KMS-11 (cell line): ENCODE data around the gene PPP1R15B.

Source experiments
- H2AFZ ChIP-seq: fragments of 200-600 bp; sonication (generic); 2 replicates; pipeline ENCODE4 v1.6.1; 2016; ENCODE audit warnings: antibody characterized with exemption, mixed run types, low read depth
- H3K27ac ChIP-seq: fragments of 200-600 bp; sonication (generic); 2 replicates; pipeline ENCODE4 v1.6.1; 2016; ENCODE audit warnings: mild to moderate bottlenecking, mixed run types
- H3K27me3 ChIP-seq: fragments of 200-600 bp; sonication (generic); 2 replicates; pipeline ENCODE4 v1.6.1; 2017; ENCODE audit warnings: mild to moderate bottlenecking, low read depth, mixed run types, moderate library complexity; ENCODE audit not compliant: insufficient read depth
- H3K36me3 ChIP-seq: fragments of 200-600 bp; sonication (generic); 2 replicates; pipeline ENCODE4 v1.6.1; 2017; ENCODE audit warnings: mild to moderate bottlenecking, mixed run types; ENCODE audit not compliant: insufficient read depth
- H3K4me1 ChIP-seq: fragments of 200-600 bp; sonication (generic); 2 replicates; pipeline ENCODE4 v1.6.1; 2016; ENCODE audit warnings: mild to moderate bottlenecking, low read depth, mixed run types; ENCODE audit not compliant: poor library complexity, severe bottlenecking
- H3K4me2 ChIP-seq: fragments of 200-600 bp; sonication (generic); 2 replicates; pipeline ENCODE4 v1.7.0; 2016; ENCODE audit warnings: mild to moderate bottlenecking, mixed run types
- H3K4me3 ChIP-seq: fragments of 200-600 bp; sonication (generic); IDR thresholded peaks from 2 replicates; pipeline ENCODE4 v1.6.1; 2017; ENCODE audit warnings: low read depth, low read length, mixed read lengths; ENCODE audit not compliant: insufficient read depth
- H3K79me2 ChIP-seq: fragments of 200-600 bp; sonication (generic); 2 replicates; pipeline ENCODE4 v1.6.1; 2016; ENCODE audit warnings: low read depth, mixed run types; ENCODE audit not compliant: insufficient read depth
- H3K9ac ChIP-seq: fragments of 200-600 bp; sonication (generic); 2 replicates; pipeline ENCODE4 v1.6.1; 2016; ENCODE audit warnings: mild to moderate bottlenecking, mixed run types
- H4K20me1 ChIP-seq: fragments of 200-600 bp; sonication (generic); 2 replicates; pipeline ENCODE4 v1.6.1; 2016; ENCODE audit warnings: mild to moderate bottlenecking, mixed run types; ENCODE audit not compliant: insufficient read depth
- CTCF ChIP-seq: fragments of 200-600 bp; sonication (generic); conservative IDR thresholded peaks from 2 replicates; pipeline ENCODE4 v1.6.1; 2017; ENCODE audit warnings: low read depth, mild to moderate bottlenecking, antibody characterized with exemption, low read length, moderate library complexity, mixed read lengths

Gene PPP1R15B

GRCh38 chr1:204410688-204411450 lies 748 bp downstream of the PPP1R15B start:
- H3K27me3 ChIP-seq, result no peaks in the 10 kb centered on the region
- H3K36me3 ChIP-seq, result 0 out of 2 replicates have a peak, but pooled peaks cover 6% of the 10 kb centered on the region
- peaks cover 58% of the 10 kb centered on the region for H3K79me2 ChIP-seq
- peaks cover 48% of the 10 kb centered on the region for H4K20me1 ChIP-seq
- peak overlapping the region; percentile 69 for H2AFZ ChIP-seq
- peaks cover 21% of the 10 kb centered on the region for H3K4me1 ChIP-seq
- H3K9ac ChIP-seq, result peak overlapping the region; percentile 94
- 0 out of 2 replicates have a peak, but pooled peaks have one; percentile 4 for TF ChIP-seq CTCF
- H3K27ac ChIP-seq, result peak overlapping the region; percentile 91
- H3K4me3 ChIP-seq, result peak overlapping the region; percentile 91
- peak overlapping the region; percentile 74 for H3K4me2 ChIP-seq

DNA sequence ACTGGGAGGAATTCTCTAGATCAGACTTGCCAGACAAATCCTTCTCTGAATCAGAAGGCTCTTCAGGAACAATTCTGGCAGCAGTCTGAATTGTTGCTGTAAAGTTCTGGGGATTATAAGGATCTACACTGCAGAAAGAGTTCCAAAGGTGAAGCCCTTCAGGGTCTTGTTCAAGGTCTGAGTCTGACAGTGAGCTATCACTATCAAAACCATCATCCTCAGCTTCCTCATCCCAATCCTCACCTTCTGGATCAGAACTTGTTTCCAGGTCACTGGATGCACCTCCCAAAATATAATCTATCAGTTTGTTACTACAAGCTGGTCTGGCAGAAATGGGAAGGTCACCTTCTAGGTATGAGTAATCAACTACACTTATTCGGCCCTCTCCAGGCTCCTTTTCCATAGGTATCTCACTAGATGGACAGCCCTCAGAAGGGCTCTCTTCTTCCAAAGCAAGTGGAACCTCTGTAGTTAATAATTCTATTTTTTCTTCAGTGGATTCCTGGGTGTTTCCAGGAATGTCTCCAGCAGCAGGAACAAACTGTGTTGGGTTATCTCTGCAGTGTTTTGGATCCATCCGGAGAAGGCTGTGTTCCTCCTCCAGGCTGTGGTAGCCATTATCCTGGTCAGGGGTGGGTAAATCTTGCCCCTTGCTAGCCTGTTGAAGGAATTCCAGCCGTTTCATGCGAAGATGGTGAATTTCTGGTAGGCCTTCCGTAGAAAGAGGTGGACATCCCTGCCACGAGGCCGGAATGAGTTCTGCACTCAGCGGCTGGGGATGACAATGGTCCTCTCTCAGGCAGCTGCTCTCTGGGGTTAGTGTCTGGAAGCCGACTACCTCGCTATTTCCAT lies 1.6 kb downstream of the PPP1R15B start:
- peaks cover 66% of the 10 kb centered on the region for H3K79me2 ChIP-seq
- H3K4me2 ChIP-seq, result peak overlapping the region; percentile 74
- H3K9ac ChIP-seq, result peak overlapping the region; percentile 94
- peak overlapping the region; percentile 91 for H3K4me3 ChIP-seq
- H4K20me1 ChIP-seq, result peaks cover 55% of the 10 kb centered on the region
- H3K4me1 ChIP-seq, result peaks cover 29% of the 10 kb centered on the region
- H3K27ac ChIP-seq, result peak overlapping the region; percentile 91; the same call in 1 of the 2 replicates
- no peak for TF ChIP-seq CTCF
- no peaks in the 10 kb centered on the region for H3K27me3 ChIP-seq
- 0 out of 2 replicates have a peak, but pooled peaks cover 6% of the 10 kb centered on the region for H3K36me3 ChIP-seq
- H2AFZ ChIP-seq, result no peak overlapping the region

- Histone ChIP-seq H3K9ac (peak overlapping the region; percentile 94; the same call in 1 of the 2 replicates), H2AFZ (no peak overlapping the region), H4K20me1 (peaks cover 62% of the 10 kb centered on the region), H3K79me2 (peaks cover 75% of the 10 kb centered on the region), H3K27me3 (no peaks in the 10 kb centered on the region), H3K27ac (no peak overlapping the region), H3K4me2 (peak overlapping the region; percentile 74), H3K4me1 (peaks cover 29% of the 10 kb centered on the region), H3K36me3 (peaks cover 14% of the 10 kb centered on the region; the same call in 1 of the 2 replicates), H3K4me3 (peak overlapping the region; percentile 91)
- no peak for TF ChIP-seq CTCF
Observed at GRCh38 chr1:204409123-204409522, 2.5 kb downstream of the PPP1R15B start.

- Histone ChIP-seq H3K36me3 (peaks cover 14% of the 10 kb centered on the region; the same call in 1 of the 2 replicates), H3K4me1 (peaks cover 29% of the 10 kb centered on the region), H2AFZ (no peak overlapping the region), H4K20me1 (peaks cover 67% of the 10 kb centered on the region), H3K79me2 (peaks cover 80% of the 10 kb centered on the region), H3K4me2 (peak overlapping the region; percentile 74), H3K4me3 (peak overlapping the region; percentile 91), H3K27me3 (no peaks in the 10 kb centered on the region), H3K27ac (no peak overlapping the region), H3K9ac (peak overlapping the region; percentile 94; the same call in 1 of the 2 replicates)
- TF ChIP-seq CTCF, result no peak
Observed at GRCh38 chr1:204408602-204409001, 3.0 kb downstream of the PPP1R15B start.
